Gastroesophageal sphincter (tissue), 4 donors: ENCODE measurements around the gene RAB11FIP3. TPM values are rescaled to one million over a fixed set of nuclear protein-coding genes. Genes with fewer than 3 reads are reported as not detected.

ENCODE experiments used
- ATAC-seq: fragments of 150-250 bp; one replicate; pipeline ENCODE4 v1.9.1; 2016; ENCODE audit warnings: mild to moderate bottlenecking, moderate library complexity
- H3K27ac ChIP-seq, 4 donors: fragments of 200-600 bp; sonication (generic) in 3 of 4; 1 replicate in 3 of 4; 2 replicates in 1 of 4; pipeline ENCODE4 v1.5.1; 2016 to 2019
- H3K27me3 ChIP-seq: fragments of 200-600 bp; sonication (generic); one replicate; pipeline ENCODE4 v1.5.1; 2019
- H3K36me3 ChIP-seq, 2 donors: fragments of 200-600 bp; sonication (generic); one replicate each; pipeline ENCODE4 v1.5.1; 2019; ENCODE audit warnings: control low read depth in 1 of 2
- H3K4me1 ChIP-seq, 3 donors: fragments of 200-600 bp; sonication (generic); 1 replicate in 2 of 3; 2 replicates in 1 of 3; pipeline ENCODE4 v1.5.1; 2016 to 2019; ENCODE audit warnings: control low read depth in 2 of 3
- H3K4me3 ChIP-seq, 2 donors: fragments of 200-600 bp; sonication (generic); one replicate each; pipeline ENCODE4 v1.5.1; 2019; ENCODE audit warnings: mild to moderate bottlenecking in 1 of 2, moderate library complexity in 1 of 2
- H3K9me3 ChIP-seq, 3 donors: fragments of 200-600 bp; sonication (generic); one replicate each; pipeline ENCODE4 v1.5.1; 2017 to 2019; ENCODE audit warnings: control low read depth in 2 of 3
- CTCF ChIP-seq, 4 experiments: fragments of 200-600 bp in 2 of 4; fragments of 450-650 bp in 2 of 4; sonication (generic) in 1 of 4; IDR thresholded peaks; one replicate each; pipeline ENCODE4 v1.5.1; 2017 to 2019; ENCODE audit warnings: antibody characterized with exemption in 4 of 4, mild to moderate bottlenecking in 2 of 4, moderate library complexity in 2 of 4
- EP300 ChIP-seq: sonication (generic); formaldehyde crosslinking; IDR thresholded peaks from one replicate; pipeline ENCODE4 v1.6.1; 2017; ENCODE audit warnings: antibody characterized with exemption, mild to moderate bottlenecking
- POLR2A ChIP-seq, 2 donors: fragments of 450-650 bp; IDR thresholded peaks; one replicate each; pipeline ENCODE4 v1.6.1; 2017; ENCODE audit warnings: antibody characterized with exemption in 2 of 2, mild to moderate bottlenecking in 2 of 2, moderate library complexity in 1 of 2
- POLR2AphosphoS5 ChIP-seq: sonication (generic); formaldehyde crosslinking; IDR thresholded peaks from one replicate; pipeline ENCODE4 v1.6.1; 2017; ENCODE audit warnings: antibody characterized with exemption
- WGBS, 2 donors: methylation state at CpG; one replicate each; pipeline ENCODE4 v1.1.5; 2018; ENCODE audit warnings: low coverage in 1 of 2; 5-methylcytosine and 5-hydroxymethylcytosine counted together
- total RNA-seq, 4 donors: library from RNA; depleted of rRNA; stranded (reverse); fragments of >200 nt; gene quantifications; one replicate each; pipeline ENCODE4 v1.1.0, GENCODE V29; 2016

Gene RAB11FIP3
- total RNA-seq, 4 donors from 2014 or later, result 47.4 to 88.9 (median 58.6) TPM

GRCh38 chr16:399340-400019, 26.0 kb upstream of the RAB11FIP3 start:
- peaks cover 0 to 61% (median 11%) of the 10 kb centered on the region in 3 donors for H3K4me1 ChIP-seq
- ATAC-seq, result no peak
- H3K36me3 ChIP-seq, result peaks cover 0 to 12% of the 10 kb centered on the region in 2 donors
- H3K27ac ChIP-seq, result peak overlapping the region in 3 of 4 donors; percentile 90 to 92 (median 92)
- H3K9me3 ChIP-seq, result no peaks in the 10 kb centered on the region
- no peaks in the 10 kb centered on the region for H3K27me3 ChIP-seq
- 80% methylated on average over 1 of the region's 22 CpGs; no CpG with 5 or more reads in 1 of the 2 donors for WGBS, 2 donors
- no peak overlapping the region for H3K4me3 ChIP-seq
- no peak for TF ChIP-seq POLR2AphosphoS5
- TF ChIP-seq CTCF (IDR thresholded peaks at IDR 0.05), result no peak
- TF ChIP-seq POLR2A (IDR thresholded peaks at IDR 0.05), result no peak
- no peak for TF ChIP-seq EP300

- H3K4me1 ChIP-seq, result peaks cover 0 to 61% (median 11%) of the 10 kb centered on the region in 3 donors
- peaks cover 0 to 12% of the 10 kb centered on the region in 2 donors for H3K36me3 ChIP-seq
- no peak for ATAC-seq
- H3K27me3 ChIP-seq, result no peaks in the 10 kb centered on the region
- H3K9me3 ChIP-seq, result no peaks in the 10 kb centered on the region
- no peak for TF ChIP-seq EP300
- no peak for TF ChIP-seq POLR2AphosphoS5
- TF ChIP-seq POLR2A (IDR thresholded peaks at IDR 0.05), result no peak
- no peak for TF ChIP-seq CTCF (IDR thresholded peaks at IDR 0.05)
- peak overlapping the region in 1 of 2 donors; percentile 84 for H3K4me3 ChIP-seq
- 84% methylated on average over 3 of the region's 10 CpGs; no CpG with 5 or more reads in 1 of the 2 donors for WGBS, 2 donors
- H3K27ac ChIP-seq, result peak overlapping the region in 3 of 4 donors; percentile 89 to 97 (median 90)
These were observed 25.3 kb upstream of the RAB11FIP3 start for GRCh38 chr16:400061-400591.

- 0 to 4% methylated on average over 1 to 5 of the region's 91 CpGs for WGBS, 2 donors
- peak within 1 kb of the TSS; percentile 83 to 84 for H3K4me3 ChIP-seq
- H3K36me3 ChIP-seq, result peaks cover 0 to 12% of the 10 kb centered on the region in 2 donors
These were observed 23.7 kb upstream of the RAB11FIP3 start, which contains the start of gene DECR2 for GRCh38 chr16:401468-402348. TSS of gene DECR2 (plus strand) at chr16:401885. CDS start at chr16:401964, 79 bp downstream.

GRCh38 chr16:404971-405486, 20.4 kb upstream of the RAB11FIP3 start:
- H3K9me3 ChIP-seq, result no peaks in the 10 kb centered on the region
- peaks cover 0 to 26% (median 8%) of the 10 kb centered on the region in 3 donors for H3K4me1 ChIP-seq
- no peak overlapping the region for H3K27ac ChIP-seq
- no peak for ATAC-seq
- no CpG with 5 or more reads among the region's 12 CpGs for WGBS, 2 donors
- no peaks in the 10 kb centered on the region for H3K27me3 ChIP-seq
- H3K36me3 ChIP-seq, result peaks cover 0 to 28% of the 10 kb centered on the region in 2 donors
- H3K4me3 ChIP-seq, result no peak overlapping the region
- TF ChIP-seq CTCF (IDR thresholded peaks at IDR 0.05) (no peak), POLR2A (IDR thresholded peaks at IDR 0.05) (no peak), EP300 (no peak), POLR2AphosphoS5 (no peak)

More at GRCh38 chr16:401468-402348, 23.7 kb upstream of the RAB11FIP3 start, which contains the start of gene DECR2:
- peaks cover 0 to 50% (median 11%) of the 10 kb centered on the region in 3 donors for H3K4me1 ChIP-seq
- H3K9me3 ChIP-seq, result no peaks in the 10 kb centered on the region
- peak; percentile 89 for ATAC-seq
- TF ChIP-seq POLR2AphosphoS5 (peak; percentile 57), CTCF (IDR thresholded peaks at IDR 0.05) (peak in 3 of 4 experiments; percentile 50 to 77 (median 52)), EP300 (no peak), POLR2A (IDR thresholded peaks at IDR 0.05) (peak; percentile 57 to 76)
- peak within 1 kb of the TSS; percentile 73 to 97 (median 90) for H3K27ac ChIP-seq
- H3K27me3 ChIP-seq, result no peaks in the 10 kb centered on the region
